Activated T-cell treated with anti-CD3 and anti-CD28 coated beads for 1 hour (primary cell): Measurements from ENCODE around the gene CANX.
"Not testable (repeated sequence)": the region's sequence is repeated elsewhere in the genome, so short reads cannot be mapped to it uniquely, and the experiment has no call there.

Experiments used
- DNase-seq: peaks from one replicate; pipeline ENCODE4 v3.0.0-alpha.2; 2020; ENCODE audit warnings: low read depth

The CANX gene

DNA sequence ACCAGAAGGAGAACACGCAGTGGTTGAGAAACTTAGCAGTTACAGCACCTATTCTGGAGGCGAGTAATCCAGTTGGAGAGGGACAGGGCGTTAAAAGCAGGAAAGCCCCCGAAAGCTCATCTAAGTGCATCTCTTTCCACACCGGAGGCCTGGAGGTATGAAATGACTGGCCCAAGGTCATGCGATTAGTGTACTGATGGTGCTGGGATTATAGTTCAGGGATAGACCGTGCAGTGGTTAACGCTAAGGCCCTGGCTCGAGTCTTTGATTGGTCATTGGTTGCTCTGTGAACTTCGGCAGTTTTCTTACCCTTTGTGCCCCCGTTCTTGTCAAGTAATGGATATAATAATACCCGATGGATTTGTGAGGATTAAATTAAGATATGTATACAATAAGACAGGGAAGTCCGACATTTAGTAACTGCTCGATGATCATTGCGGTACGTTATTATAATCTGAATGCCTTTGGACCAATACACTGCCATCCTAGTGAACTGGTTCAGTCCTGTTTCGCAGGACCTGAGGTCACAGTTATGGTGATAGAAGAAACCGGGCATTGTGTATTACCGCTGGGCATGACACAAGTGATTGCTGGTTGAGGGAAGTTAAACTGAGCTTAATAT, 960 bp downstream of the CANX start:
- DNase-seq = no peak

DNA sequence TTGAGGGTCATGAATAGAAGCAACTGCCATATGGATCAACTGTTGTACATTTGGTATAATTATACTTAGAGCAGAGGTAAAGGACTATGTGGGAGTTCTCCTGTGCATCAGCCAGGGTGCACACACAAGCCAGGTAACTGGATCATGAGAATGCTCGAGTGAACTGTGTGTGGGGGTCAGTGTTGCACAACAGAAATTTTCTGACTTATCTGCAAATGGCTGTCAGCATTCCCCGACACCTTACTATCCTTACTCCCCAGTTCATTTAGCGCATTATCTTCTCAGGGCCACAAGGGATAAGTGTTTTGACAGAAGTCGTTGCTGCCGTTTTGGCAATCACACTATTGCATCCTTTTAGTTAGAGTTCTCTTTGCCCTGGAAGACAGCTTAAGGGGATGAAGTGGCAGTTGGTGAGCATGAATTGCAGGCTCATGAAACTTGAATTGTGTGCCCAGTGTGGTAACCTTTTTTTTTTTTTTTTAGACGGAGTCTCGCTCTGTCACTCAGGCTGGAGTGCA, 1.7 kb downstream of the CANX start:
- DNase-seq = no peak

DNA sequence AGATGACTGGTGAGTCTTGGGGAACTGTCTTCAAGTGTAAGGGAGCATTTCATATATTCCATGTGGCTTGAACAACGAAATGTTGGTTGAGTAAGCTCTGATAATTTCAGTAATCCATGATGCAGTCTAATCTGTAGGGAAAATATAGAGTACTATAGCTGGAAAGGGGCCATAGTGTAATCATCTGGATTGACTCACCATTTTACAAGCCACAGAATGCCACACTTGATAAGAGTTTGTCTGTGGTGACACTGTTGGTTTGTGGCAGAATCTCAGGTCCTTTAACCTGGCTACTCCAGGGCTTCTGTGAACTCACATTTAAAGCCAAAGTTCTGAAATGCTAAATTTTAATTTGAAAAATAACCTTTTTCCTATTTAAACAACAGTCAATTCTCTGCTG, 17.5 kb downstream of the CANX start:
- no peak for DNase-seq

DNA sequence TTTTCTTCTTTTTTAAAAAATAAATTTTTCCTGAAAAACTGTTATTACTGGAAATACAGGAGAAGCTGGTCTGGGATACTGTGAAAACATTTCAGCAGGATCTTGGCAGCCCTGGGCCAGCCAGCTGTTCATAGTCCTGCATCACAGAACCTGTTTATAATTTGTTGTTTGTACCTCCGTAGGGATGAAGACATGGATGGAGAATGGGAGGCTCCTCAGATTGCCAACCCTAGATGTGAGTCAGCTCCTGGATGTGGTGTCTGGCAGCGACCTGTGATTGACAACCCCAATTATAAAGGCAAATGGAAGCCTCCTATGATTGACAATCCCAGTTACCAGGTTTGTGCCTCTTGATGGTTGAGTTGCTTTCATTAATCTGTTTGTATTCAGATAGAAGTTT, 21.5 kb downstream of the CANX start:
- DNase-seq = no peak

DNA sequence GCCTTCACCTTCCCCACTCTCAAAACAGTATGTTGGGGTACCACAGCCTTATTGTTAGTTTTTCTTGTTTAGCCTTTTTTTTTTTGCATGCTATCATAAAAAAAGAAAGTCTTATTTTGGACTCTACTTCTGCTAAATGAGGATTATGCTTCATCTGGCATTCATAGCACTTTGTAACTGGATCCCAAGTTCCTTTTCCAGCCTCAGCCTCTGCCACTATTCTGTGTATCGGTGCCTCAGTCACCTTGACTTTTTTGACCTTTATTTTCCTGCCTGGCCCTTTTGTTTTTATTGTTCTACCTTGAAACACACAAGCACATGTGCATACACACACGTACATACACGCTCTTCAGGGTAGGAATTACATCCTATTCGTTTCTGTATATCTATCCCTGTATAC, 25.4 kb downstream of the CANX start:
- no peak for DNase-seq

DNA sequence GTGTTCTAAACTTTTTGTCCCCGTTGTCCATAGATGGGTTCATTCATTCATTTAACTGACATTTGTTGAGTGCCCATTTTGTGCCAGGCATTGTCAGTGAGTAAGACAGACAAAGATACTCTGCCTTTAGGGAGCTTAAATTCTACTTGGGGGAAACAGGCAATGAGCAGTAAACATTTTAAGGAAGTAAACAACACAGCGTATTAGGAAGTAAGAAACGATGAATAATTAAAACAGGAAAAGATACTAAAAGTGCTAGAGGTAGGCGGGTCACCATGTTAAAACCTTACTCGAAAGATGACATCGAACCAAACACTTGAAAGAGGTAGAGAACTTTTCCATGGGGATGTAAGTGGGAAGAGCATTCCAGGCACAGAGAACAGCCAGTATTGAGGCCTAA, 28.3 kb downstream of the CANX start:
- DNase-seq = no peak

DNA sequence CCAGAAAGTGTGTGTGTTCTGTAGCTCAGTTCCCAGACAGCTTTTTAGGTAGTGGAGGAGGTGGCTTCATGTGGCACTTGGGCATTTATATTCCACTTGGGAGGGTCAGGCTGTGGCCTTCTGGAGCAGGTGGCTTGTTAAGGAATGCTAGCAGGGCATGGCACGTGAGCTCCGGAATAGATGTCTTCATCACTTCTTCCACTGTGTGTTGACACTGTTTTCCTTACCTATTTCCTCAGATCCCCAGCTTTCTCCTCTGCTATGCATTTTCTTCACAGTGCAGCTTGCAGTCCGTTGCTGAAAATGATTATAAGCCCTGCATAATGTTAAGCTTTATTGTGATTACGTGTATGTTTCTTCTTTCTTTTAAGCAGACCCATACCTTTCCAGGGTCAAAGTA, 30.5 kb downstream of the CANX start:
- no peak for DNase-seq

DNA sequence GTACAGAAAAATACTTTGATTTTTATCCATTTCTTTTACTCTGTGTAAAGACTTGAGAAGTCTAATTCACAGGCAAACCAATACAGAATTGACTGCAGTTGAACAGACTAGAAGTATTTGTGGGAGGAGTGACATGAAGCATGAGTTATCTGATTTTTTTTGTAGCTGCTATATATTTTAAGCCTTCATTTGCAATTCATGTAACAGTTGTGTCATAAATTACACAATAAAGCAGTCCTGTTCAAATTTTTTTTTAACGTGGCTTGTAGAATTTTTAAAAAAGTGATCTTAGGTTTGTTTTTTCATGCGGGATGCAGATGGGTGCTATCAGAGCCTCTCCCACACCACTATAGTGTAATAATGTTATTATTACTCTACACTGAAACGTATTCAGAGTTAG, 31.0 kb downstream of the CANX start:
- DNase-seq = no peak

DNA sequence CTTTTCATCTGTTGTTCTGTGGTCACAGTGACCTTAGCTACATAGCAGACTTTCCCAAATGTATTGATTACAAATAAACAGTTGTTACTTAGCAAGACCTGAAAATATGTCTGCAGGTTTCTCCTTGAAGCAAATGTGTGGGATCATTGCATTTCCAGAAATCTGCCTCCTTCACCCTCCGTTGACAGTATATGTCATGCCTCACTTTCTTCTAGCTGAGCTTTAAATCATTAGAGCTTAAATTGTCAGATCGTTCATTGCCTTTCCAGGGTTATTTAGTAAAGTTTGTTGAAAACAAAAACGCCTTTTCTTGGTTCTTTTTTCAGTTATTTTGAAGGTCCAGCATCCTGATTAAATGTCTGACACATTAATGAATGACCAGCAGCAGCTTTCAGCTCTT, 31.6 kb downstream of the CANX start:
- no peak for DNase-seq

DNA sequence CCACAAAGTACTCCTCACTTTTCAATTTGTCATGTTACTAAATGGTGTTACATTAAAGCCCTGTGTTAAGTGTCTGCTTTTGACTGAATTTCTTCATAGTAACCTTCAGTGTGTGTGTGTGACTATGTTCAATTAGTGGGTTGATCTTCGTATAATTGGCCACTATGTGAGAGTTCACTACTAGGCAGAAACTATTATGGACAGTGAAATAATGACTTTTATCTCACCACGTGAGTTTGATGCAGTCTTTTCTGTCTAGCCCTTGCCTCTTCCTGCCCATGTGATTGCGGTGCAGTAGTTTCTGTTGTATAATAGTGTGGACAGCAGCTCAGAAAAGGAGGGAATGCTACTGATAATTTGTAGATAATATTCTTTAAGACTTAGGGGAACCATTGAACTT, 32.1 kb downstream of the CANX start:
- no peak for DNase-seq

DNA sequence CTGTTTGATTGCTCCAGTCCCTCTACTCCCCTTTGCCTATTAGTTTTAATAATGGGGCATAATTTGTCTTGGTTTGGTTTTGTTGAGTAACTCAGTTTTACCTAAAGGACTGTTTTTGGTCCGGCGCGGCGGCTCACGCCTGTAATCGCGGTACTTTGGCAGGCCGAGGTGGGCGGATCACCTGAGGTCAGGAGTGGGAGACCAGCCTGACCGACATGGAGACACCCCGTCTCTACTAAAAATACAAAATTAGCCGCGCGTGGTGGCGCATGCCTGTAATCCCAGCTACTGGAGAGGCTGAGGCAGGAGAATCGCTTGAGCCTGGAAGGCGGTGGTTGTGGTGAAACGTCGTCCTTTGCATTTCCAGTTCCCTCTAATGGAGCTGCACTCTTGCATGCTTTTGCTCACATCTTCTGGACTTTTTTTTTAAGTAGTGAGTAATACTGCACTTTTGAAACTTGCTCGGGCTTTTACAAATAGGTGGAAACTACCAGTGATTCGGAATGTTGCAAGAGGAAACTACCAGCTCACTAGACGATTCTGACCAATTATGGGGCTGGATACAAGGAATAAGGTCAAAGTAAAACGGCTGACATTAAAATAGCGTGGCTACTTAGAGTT, 33.1 kb downstream of the CANX start:
- no peak for DNase-seq

DNA sequence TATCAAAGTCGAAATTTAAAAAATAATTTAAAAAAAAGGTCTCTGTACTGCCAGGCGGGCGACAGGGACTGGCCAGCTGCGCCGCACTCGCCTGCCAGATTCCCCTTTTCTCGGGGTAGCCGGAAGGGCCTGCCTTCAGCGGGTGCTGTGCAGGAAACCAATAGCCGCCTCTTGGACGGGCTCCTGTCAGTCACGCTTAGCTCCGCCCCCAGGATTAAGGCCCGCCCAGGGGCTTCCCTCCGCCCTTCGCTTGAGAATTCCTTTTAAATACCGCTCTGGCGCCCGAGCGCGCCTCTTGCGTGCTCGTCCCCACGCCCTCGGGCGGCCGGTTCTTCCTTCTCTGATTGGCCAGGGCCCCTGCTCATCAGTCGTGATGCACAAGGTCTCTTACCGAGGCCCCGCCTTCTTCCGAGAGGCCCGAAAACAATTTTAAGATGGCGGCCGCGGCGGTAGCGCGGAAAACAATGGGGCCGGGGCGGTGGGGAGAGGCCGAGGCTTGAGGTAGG, 33.7 kb downstream of the CANX start, which contains the start of gene MAML1:
Gene MAML1 (plus strand): TSS at position 411 of the 506 bp plus-strand sequence. CDS start 291 bp downstream, outside the sequence.
- peak; percentile 97 for DNase-seq

DNA sequence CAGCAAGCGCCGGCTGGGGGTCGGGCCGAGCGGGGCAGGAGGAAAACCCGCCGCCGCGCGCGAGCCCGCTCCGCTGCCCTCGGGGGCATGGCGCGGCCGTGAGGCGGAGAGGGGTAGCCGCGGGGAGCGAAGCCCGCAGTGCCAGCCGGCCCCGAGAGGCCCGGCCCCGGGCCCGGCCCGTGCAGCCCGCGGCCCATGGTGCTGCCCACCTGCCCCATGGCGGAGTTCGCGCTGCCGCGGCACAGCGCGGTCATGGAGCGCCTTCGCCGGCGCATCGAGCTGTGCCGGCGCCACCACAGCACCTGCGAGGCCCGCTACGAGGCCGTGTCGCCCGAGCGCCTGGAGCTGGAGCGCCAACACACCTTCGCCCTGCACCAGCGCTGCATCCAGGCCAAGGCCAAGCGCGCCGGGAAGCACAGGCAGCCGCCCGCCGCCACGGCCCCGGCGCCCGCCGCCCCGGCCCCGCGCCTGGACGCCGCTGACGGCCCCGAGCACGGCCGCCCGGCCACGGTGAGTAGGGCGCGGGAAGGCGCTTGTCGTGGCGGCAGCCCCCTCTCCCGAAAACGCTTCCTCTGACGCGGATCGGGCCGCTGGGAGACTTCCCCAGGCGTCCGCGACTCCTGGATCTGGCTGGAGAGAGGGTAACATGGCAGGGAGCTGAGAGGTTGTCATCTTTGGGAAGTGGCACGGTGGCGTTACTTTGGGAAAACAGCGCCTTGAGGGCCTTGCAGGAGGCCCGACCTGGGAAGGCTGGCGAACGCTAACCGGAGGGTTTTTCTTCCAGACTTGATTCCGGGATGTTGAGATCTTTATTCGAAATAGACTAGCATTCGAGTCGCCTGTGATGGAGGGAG, 34.4 kb downstream of the CANX start:
- DNase-seq = peak; percentile 6

DNA sequence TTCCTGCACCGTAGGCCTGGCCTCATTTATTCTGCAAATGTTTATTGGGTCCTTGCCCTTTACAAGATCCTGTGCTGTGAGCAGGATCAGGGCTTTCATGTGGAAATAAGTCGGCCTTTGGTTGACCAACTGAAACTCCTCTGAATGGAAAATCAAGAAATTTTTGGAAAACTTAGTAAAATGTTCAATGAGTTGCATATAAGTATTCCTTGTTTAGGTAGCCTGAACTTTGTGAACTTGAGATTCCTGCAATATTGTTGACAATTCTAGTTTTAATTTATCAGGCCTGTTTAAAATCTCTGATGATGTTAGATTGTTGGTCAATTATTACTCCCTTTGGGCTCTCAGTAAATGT, 35.0 kb downstream of the CANX start:
- no peak for DNase-seq

DNA sequence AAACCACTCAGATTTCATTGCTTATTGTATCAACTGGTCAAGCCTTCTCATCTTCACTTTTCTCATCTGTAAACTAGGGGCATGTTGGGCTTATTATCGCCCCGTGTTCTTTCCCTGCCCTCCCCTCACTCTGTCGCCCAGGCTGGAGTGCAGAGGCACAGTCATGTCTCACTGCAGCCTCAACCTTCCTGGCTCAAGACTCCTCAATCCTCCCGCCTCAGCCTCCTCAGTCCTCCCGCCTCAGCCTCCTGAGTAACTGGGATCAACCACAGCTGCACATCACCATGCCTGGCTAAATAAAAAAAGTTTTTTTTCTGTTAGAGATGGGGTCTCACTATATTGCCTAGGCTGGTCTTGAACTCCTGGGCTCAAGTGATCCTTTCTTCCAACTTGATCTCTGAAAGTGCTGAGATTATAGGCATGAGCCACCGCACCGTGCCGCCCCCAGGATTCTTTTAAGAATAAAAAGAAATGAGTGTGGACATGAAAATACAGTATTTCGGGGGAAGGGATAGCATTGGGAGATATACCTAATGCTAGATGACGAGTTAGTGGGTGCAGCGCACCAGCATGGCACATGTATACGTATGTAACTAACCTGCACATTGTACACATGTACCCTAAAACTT, 35.9 kb downstream of the CANX start:
- DNase-seq = no peak

DNA sequence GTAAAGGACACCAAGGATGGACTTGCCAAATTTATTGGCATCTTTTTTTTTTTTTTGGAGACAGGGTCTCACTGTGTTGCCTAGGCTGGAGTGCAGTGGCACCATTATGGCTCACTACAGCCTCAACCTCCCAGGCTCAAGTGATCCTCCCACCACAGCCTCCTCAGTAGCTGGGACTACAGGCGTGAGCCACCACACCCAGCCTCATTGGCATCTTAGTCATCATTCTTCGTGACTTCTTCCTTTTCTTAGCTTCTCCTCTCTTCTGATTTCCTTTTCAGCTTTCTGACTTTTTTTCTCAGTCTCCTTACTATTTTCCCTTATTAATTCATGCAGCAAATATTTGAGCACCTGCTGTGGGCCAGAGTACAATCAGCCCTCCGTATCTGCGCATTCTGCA, 40.0 kb downstream of the CANX start:
- no peak for DNase-seq

DNA sequence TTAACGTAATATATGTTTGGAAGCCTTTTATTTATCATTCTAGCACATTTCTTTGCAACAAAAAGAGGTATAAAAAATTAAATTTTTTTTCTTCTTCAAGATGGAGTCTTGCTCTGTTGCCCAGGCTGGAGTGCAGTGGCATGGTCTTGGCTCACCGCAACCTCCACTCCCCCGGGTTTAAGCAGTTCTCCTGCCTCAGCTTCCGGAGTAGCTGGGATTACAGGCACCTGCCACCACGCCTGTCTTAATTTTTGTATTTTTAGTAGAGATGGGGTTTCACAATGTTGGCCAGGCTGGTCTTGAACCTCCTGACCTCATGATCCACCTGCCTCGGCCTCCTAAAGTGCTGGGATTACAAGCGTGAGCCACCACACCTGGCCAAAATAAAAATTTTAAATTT, 45.3 kb downstream of the CANX start:
- DNase-seq = not testable (repeated sequence)

DNA sequence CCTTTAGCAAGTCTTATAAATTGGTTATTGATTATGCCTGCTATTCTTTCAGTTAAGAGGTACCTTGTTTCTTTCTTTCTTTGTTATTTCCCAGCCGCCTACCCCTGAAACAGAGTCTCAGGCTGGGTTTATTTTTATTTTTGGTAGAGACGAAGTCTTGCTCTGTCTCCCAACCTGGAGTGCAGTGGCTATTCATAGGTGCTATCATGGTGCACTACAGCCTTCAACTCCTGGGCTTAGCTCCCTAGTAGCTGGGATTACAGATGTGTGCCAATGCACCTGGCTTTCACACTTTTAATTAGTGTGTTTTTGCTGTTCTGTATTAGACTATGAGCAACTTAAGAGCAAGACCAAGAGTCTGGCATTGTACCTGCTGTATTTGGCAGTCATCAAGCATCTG, 48.1 kb downstream of the CANX start:
- no peak for DNase-seq

DNA sequence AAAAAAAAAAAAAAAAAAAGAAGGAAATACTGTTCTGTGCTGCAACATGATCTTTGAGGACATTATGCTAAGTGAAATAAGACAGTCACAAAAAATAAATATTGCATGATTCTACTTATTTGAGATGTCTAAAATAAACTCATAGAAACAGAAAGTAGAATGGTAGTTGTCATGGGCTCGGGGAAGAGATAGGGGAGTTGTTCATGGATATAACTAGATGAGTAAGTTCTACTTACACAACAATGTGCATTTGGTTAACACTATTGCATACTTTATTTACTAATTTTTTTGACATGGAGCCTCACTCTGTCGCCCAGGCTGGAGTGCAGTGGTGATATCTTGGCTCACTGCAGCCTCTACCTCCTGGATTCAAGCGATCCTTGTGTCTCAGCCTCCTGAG, 49.0 kb downstream of the CANX start:
- DNase-seq = no peak

DNA sequence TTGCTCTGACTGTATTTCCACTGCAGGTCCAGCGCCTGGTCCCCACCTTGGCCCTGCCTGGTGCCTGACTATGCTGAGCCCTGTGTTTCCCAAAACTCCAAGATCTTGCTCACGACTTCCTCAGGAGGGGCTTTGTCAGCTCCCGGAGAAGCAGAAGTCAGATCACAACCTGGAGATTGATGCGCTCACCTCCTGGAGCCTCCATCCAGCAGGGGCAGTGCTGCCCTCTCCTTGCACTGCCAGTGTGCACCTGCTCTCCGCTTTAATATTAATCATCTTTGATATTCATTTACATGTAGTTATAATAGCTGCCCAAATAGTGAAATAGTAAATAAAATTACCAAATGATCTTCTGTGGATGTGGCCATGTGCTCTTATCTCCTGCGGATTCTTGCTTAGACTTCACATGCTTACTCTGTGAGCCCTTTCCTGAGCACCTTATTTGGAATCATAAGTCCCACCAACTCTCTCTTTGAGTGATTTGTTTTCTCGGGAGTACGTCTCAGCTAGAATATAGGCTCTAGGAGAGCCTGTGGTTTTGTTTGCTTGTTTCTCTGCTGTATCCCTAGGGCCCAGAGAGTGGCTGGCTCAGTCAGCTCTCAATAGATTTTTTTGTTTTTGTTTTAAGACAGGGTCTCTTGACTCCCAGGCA, 51.2 kb downstream of the CANX start:
- no peak for DNase-seq

DNA sequence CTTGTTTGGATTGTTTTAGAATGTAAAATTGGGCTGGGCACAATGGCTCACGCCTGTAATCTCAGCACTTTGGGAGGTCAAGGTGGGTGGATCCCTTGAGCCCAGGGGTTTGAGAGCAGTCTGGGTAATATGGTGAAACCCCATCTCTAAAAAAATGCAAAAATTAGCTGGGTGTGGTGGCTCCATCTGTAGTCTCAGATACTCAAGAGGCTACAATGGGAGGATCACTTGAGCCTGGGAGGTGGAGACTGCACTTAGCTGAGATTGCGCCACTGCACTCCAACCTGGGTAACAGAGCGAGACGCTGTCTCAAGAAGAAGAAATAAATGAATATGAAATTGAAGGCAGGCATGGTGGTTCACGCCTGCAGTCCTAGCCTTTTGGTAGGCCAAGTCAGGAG, 55.2 kb downstream of the CANX start:
- no peak for DNase-seq

DNA sequence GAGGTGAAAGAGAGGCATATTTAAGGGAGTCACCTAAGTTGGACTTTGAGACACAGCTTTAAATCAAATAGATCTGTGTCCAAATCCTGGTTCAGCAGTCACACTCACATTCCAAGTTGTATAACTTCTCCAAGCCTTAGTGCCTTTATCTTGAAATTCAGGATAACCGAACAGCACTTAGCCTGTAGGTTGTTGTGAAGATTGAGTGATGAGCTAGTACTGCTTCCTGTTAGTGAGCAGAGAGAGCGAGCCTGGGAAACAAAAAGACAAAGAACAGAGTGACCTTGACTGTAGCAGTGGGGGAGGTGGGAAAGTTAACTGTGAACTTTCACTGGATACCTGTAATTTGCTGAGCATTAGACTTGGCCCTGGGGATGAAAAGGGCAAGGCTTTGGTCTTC, 56.3 kb downstream of the CANX start:
- no peak for DNase-seq
